B cell (primary cell): ENCODE measurements around the gene PDCD6IP.

ENCODE experiments used
- CTCF ChIP-seq: fragments of 200-600 bp; IDR thresholded peaks from one replicate; pipeline ENCODE4 v1.8.0; 2022; ENCODE audit warnings: antibody characterized with exemption, mild to moderate bottlenecking
- EZH2 ChIP-seq: IDR thresholded peaks from 2 replicates; pipeline ENCODE4 v1.6.1; 2012; ENCODE audit warnings: borderline replicate concordance, low read depth, mild to moderate bottlenecking, moderate library complexity, low read length; ENCODE audit not compliant: insufficient read depth, poor library complexity, severe bottlenecking

- TF ChIP-seq CTCF = no peak
- TF ChIP-seq EZH2 = no peak
Observed at GRCh38 chr3:33918126-33918756, 119.8 kb downstream of the PDCD6IP start.
